SH-SY5Y (cell line): ENCODE measurements around the gene OR6P1.

Experiments
- GATA2 ChIP-seq: IDR thresholded peaks from 2 replicates; pipeline ENCODE4 v1.6.1; 2011; ENCODE audit warnings: mild to moderate bottlenecking, low read depth, low read length
- GATA3 ChIP-seq: IDR thresholded peaks from 2 replicates; pipeline ENCODE4 v1.6.1; 2011; ENCODE audit warnings: low read depth, mild to moderate bottlenecking, low read length, moderate library complexity

GRCh38 chr1:158520955-158521665 lies 49.3 kb downstream of the OR6P1 start:
- no peak for TF ChIP-seq GATA3
- TF ChIP-seq GATA2: no peak
